Inflammatory macrophage treated with lipopolysaccharide for 1 hour (primary cell): ENCODE measurements around the gene GOLGA7B.
"Not testable (repeated sequence)": the region's sequence is repeated elsewhere in the genome, so short reads cannot be mapped to it uniquely, and the experiment has no call there.

ENCODE experiments used
- DNase-seq, 2 donors: peaks; one replicate each; pipeline ENCODE4 v3.0.0-alpha.2; 2020 to 2022

Gene GOLGA7B

DNA sequence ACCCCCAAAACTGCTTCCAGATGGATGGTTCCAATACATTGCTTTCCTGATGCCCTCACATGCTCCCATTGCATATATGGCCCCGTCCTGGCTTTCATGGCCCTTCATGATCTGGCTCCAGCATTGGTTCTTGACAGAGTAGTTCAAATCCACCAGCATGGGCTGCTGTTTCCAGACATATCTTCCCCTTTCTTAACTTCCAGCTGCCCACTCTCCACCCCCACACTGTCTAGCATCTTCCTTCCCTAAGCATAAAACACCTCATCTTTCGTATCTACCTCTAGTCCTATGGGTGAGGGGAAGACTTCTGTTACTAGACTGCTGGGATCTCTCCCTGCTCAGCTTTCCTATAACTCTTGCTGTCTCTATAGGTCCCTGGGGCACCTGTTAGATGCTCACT lies 13.2 kb upstream of the GOLGA7B start:
- peak in 1 of 2 donors; percentile 46 for DNase-seq

DNA sequence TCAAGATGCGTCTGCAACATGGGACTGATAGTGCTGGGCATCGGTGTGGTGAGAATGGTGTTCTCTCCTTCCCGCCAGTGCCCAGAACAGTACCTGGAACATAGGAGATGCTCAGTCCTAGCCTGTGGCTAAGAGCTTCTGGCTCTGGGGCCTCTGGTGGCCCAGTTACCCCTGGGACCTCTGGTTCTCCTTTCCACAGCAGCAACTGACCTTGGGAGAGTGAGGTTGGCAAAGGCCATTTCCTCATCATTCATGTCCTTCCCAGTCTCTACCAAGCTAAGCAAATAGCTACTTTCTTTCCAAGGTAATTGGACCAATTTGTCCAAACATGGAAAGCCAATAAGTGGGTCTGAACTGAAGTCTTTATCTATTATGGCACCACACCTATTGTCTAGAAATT lies 11.6 kb upstream of the GOLGA7B start:
- no peak for DNase-seq

DNA sequence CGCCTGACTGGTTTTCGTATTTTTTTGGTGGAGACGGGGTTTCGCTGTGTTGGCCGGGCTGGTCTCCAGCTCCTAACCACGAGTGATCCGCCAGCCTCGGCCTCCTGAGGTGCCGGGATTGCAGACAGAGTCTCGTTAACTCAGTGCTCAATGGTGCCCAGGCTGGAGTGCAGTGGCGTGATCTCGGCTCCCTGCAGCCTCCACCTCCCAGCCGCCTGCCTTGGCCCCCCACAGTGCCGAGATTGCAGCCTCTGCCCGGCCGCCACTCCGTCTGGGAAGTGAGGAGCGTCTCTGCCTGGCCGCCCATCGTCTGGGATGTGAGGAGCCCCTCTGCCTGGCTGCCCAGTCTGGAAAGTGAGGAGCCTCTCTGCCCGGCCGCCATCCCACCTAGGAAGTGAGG lies 8.5 kb upstream of the GOLGA7B start:
- not testable (repeated sequence) for DNase-seq

DNA sequence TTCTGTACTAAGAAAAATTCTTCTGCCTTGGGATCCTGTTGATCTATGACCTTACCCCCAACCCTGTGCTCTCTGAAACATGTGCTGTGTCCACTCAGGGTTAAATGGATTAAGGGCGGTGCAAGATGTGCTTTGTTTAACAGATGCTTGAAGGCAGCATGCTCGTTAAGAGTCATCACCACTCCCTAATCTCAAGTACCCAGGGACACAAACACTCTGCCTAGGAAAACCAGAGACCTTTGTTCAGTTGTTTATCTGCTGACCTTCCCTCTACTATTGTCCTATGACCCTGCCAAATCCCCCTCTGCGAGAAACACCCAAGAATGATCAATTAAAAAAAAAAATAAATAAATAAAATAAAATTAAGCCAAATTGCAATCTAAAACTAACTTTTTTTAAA lies 7.5 kb upstream of the GOLGA7B start:
- DNase-seq, result not testable (repeated sequence)

DNA sequence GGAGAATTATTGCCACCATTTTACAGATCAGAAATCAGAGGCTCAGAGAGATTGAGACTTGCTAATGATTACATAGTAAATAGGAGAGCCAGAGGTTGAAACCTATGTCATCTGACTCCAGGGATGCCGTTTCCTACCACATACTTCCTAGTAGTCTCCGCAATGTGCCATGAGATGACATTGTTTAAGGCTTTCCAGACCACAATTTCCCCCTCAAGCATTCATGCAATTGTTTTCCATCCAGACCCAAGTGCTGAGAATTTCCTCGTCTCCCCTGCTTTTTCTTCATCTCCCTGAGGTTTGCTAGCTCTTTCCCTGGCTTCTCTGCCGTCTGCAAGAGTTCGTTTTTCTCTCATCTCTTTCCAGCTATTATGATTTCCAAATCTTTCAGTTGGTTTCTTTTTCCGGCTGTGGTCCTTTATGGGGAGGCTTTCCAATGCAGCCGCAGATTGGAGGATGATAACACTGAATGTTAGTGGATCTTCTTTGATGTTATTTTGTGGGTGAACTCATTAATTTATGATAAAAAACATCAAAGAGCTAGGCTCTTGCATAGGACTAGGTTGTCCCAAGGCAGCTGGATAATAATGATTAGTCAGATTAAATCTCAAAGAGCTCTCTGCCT lies 6.9 kb upstream of the GOLGA7B start:
- DNase-seq, result peak; percentile 36 to 55

DNA sequence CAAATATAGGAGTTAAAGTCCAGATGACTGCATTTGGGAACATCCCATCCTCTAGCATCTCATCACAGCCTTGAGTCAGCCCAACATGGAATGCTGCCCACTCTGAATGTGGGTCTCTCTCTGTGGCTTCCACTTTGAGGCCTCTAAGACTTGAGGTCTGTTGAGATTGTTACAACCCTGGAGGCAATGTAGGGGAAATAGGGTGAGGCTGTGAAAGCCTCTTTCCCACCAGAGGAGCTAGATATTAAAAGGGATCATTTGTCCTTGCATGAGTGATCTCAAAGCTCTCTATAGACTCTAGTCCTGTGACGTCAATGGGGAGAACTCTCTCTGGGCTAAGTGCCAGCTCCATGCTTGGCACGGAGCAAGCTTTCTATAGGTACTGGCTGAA lies 6.4 kb upstream of the GOLGA7B start:
- DNase-seq, result no peak

DNA sequence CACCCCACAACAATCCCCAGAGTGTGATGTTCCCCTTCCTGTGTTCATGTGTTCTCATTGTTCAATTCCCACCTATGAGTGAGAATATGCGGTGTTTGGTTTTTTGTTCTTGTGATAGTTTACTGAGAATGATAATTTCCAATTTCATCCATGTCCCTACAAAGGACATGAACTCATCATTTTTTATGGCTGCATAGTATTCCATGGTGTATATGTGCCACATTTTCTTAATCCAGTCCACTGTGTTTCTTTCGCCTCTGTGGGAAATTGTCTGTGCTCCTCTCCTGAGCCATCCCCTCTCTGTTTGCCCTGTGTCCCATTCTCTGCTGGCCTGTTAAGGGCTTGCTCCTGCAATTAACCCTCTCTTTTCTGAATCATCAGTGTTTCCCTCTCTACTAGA lies 5.7 kb upstream of the GOLGA7B start:
- not testable (repeated sequence) for DNase-seq

DNA sequence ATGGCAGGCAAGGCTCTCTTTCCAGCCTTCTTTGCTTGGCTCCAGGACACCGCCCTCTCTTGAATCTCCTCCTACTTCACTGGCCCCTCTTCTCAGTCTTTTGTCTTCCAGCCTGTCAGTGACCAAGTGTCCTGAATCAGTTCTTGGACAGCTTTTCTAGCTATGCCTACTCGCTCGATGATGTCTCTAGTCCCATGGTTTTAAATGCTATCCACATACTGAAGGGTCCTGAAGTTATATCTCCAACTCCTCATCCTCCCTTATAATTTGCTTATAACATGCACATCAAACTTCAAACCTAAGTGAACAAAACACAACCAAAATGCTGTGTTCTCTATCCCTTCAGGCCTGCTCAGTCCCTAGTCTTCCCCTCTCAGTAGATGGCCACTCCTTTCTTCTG lies 5.0 kb upstream of the GOLGA7B start:
- DNase-seq, result no peak

DNA sequence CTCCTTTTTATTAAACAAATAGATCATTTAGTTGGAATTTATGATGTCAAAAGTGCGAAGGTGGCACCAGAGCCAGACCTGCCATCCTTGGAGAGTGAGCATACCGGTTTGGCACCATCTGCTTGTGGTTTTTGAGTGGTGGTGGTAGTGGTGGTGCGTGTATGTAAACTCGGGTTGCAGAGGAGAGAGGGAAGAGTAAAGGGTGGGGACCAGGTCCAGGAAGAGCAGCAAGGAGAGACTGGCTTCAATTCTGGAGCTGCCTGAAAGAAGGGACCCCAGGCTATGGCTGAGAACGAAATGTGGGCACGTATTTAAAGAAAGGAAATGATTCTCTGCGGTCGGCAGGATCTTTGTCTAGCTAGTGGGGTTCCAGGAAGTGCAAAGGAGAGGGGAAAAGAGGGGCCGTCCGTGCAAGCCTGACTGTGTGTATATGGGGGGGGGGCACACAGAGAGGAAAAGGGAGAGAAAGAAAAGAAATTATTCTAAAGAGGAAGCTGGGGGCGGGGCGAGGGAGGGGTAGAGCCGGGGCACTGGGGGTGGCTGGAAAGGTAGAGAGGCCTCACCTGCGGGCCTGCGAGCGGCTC lies 448 bp upstream of the GOLGA7B start:
- no peak for DNase-seq

DNA sequence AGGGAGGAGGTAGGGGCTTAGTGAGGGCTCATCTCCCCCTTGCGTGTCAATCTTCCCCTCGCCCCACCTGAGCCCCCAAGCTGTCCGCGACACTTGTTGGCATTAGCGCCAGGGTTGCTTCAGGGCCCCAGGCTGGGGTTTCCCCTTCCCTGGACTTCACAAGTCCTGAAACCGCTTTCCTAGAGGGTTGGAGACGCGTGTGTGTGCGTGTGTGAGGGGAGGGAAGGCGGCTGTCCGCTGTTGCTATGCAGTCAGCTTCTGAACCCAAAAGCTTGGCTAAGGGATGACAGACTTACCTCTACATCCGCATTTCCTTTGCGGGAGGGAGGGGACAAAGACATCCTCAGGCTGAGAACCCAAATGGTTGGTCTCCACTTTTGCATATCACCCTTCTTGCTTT lies 803 bp downstream of the GOLGA7B start:
- peak in 1 of 2 donors; percentile 30 for DNase-seq

DNA sequence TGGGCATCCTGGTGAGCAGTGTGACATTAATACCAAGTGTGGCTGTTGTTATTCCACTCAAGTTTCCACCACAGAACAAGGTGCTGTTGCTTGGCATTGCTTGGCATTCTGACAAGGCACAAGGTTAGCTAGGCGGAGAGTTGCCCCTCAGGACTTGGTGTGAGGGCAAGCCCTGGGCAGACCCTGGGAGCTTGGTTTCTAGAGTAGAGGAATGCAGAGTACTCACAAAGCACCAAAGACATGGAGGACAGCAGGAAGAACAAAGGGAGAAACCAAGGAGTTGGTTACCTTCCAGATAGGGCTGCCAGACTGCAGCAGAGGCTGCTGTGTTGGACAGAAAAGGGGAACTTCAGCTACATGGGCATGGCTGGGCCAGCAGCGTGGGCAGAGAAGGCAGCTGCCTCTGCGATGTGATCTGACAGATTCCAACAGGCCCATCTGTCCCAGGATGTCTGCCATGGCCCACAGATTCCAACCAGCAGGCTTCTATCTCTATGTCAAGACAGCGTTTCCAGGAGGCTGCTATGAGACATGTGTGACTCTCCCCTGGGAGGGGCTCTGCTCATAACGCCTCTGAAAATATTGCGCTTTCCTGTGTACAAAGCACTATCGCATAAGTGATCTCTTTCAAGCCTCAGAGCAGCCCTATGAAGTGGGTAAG lies 1.8 kb downstream of the GOLGA7B start:
- DNase-seq, result peak; percentile 63 to 74

DNA sequence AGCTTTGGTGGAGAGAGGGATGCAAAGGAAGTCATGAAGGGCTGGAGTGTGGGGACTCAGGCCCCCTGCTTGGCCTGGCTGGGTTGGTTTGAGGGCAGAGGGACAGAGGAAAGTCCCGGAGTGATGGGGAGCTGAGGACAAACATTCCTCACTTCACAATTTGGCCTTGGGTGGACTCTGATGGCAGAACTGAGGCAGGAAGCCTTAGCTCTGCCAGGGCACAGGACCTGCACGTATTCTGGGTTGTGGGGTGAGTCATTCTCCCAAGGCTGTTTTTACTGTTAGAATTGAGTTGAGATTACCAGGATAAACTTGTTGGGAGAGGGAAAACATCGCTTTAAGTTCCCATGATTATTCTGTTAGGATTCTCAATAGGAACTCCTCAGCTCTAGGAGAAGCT lies 2.6 kb downstream of the GOLGA7B start:
- DNase-seq, result no peak

DNA sequence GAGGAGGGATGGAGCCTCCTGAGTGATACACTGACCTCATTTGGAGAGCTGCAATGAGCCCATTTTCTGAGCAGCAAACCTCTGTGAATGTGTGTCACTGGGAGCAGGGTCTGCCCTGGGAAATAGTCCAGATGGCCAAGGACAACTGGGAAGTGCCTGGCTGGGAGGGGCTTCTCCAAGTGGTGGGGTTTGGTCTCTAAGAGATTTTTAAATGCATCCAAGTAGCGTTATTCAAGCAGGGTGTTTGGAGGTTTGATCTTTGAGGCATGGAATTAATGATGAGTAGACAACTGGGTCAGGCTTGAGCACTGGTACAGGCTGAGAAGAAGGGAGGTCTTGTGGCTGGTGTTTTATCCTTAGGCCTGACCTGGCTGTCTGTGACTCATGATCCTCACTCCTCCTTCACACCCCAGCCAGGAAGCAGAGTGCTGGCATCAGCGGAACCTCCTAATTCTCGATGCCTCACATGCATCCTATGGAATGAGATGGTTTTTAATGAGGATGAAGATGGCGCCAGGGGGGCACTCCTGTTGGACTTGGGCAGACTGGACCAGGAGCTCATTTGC lies 3.3 kb downstream of the GOLGA7B start:
- no peak for DNase-seq

DNA sequence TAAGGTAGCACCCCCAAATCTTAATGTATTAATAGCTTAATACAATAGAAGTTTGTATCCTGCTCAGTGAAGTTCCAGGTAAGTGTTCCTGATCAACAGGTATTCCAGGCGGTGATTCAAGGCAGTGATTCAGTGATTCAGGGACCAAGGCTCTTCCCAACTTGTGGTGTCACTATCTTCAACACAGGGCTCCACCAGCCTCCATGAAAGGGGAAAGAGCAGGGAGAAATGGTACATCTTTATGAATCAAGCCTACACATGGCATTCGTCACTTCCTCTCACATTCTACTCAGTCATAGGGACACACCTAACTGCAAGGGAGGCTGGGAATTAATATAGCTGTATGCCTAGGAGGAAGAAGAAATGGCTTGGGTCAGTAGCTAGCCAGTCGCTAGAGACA lies 5.1 kb downstream of the GOLGA7B start:
- peak in 1 of 2 donors; percentile 24 for DNase-seq

DNA sequence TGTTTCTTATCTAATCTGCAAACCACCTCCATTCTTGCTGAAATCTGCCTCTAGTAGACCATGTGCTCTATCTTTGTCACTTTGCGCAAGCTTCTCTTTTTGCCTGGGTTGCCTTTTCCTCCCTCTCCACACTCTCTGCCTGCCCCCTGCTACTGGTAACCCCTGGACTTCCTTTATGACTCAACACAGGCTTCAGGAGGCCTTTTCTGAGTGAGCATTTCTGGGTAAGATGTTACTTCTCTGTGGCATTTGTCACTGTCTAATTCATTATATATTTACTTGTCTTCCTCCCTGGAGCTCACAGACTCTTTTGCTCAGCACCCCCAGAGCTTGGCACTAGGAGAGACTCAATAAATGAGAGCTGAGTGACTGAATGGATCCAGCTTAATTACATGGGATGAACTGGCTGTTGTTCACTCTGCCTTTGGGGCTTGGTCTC lies 8.4 kb downstream of the GOLGA7B start:
- DNase-seq, result peak; percentile 82 to 91

DNA sequence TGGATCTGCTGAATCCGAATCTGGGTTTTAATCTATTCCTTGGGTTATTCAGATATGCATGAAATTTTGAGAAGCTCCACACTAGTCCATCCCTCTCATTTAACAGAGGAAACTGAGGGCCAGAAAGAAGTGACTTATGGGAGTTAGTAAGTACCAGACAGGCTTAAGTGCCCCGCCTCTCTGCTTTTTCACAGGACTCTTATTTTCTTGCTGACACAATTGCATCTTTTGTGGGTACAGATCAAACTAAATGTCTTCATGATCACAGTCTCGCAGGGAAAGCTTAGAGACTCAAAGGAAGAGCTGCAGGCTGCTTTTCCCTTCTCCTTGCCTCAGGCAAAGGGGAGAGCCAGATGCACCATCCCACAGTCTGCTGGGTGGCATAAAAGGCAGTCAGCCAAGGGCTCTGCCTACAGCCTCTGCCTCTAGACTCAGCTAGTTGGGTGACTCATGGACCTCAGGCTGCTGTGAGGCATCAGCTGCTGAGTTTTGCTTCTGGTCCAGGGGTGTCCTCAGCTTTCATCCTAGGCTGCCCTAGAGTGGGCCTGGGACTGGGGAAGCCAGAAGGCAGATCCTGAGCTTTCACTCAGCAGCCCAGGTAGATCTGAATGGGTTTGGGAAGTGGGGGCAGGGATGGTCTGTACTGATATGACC lies 11.6 kb downstream of the GOLGA7B start:
- DNase-seq, result peak; percentile 70 to 90

DNA sequence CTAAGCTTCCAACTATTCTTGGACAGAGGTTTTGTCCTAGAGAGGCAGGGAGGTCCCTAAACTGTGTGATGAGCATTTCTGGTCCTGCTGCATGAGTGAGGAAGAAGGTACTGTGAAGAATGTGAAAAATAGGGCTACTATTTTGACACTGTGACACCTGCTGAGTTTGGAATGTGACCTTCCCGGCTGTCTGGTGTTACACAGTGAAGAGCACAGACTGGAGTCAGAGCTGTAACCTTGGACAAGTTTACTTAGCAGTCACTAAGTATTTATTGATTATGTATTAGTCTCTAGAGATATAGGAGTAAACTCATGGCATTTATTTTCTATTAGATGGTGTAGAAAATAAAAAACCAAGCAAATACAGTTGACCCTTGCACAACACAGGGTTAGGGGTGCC lies 12.3 kb downstream of the GOLGA7B start:
- no peak for DNase-seq

DNA sequence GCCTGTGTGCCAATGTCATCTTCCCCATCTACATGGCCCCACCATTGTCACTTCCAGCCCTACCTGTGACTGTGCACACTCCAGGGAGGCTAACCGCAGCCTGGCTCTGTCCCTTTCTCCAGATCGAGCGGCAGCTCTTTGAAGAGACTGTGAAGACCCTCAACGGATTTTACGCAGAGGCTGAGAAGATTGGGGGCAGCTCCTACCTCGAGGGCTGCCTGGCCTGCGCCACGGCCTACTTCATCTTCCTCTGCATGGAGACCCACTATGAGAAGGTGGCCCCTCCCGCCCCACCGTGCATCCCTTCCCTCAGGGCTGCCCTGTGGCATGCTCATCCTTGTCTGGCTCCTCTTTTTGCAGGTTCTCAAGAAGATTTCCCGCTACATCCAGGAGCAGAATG lies 14.2 kb downstream of the GOLGA7B start:
- no peak for DNase-seq

DNA sequence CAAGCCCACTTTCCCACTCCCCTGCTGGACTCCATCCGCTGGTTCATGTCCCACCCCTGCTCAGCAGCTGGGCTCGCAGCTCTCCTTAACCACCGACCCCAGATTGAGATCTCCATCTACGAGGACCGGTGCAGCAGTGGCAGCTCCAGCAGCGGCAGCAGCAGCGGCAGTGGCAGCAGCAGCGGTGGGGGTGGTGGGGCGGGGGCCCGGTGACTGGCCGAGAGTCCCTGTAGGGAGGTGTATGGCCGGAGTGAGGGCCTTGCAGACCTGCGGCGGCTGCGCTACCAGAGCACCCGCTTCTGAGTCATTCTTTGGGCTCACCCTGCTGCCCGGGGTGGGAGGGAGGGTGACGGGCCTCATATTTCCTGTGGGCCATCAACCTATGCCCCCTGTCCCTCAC lies 15.8 kb downstream of the GOLGA7B start:
- no peak for DNase-seq

DNA sequence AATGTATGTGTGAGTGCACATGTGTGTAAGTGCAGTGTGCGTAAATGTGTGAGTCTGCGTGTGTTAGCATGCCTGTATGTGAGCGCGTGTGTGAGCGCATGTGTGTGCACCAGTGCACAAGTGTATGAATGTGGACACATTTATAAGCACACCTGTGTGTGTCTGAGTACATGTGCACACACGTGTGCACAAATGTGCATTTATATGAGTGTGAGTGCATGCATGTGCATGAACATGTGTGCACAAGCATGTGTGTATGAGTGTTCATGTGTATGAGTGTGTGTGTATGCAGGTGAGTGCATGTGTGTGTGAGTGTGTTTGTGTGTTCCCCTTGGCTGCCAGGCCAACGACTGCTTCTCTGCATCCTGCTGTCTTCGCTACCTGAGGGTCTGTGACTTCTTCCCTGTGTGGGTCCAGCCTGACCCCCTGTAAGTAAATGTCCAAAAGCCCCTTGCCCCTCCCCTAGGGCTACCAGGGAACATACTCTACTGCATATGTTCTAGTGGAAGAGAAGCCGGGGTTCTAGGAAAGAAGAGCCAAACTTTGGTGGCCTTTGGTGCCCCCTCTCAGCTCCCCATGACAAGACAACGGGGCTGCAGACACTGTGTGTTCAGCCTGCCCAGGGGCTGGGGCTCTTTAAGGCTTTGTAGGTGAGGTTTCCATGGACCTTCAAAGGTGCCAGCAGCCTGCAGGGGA lies 17.0 kb downstream of the GOLGA7B start:
- no peak for DNase-seq

DNA sequence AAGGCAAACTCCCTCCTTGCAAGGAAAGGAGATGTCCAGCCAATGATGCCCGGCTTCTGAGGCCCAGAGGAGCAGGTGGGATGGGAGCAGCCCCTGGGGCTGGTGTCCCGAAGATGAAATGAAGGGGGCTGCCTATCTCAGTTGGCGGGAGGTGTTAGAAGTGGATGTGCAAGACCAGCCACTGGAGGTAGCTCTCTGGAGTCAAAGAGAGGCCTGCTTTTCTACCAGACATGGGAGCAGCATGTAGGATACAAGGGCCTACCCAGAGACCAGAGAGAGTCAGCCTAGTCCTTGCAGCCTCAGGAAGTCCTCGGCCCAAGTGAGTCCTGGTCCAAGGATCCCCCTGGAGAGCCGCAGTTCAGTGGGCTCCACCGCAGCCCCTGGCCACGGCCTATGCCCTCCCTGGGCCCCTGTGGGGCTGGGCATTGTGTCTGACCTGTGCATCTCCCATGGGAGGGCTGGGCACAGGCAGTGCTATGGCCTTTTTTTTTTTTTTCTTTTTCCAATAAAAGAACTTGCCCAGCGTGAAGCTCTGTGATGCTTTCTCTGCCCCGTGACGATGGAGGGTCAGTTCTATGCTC lies 17.7 kb downstream of the GOLGA7B start:
- DNase-seq, result no peak

DNA sequence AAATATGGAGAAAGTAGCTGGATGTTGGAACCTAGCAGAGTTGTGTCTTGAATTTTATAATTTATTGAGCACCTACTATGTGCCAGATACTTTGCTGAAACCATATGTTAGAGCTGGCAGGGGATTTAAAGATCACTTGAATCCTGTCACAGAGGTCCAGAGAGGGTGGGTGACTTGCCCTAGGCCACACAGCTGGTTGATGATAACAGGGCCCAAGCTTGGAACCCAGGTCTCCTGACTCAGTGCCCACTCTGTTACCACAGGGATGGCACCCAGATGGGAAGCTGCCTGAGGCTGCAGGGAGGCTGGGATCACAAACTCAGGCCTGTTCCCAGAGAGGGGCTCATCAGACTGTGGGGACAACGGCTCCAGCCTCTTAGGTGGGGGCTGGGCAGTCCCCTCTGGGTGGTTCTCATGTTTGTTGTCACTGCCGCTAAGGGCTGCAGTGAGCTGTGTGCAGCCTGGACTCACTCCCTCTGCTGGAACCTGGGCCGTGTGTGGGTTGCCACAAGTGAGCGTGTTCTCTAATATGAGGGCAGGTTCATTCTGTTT lies 18.6 kb downstream of the GOLGA7B start:
- DNase-seq, result no peak
